Bronchial epithelial cell (primary cell): Measurements from ENCODE around the gene MARS2. TPM values are rescaled to one million over a fixed set of nuclear protein-coding genes. Genes with fewer than 3 reads are reported as not detected.
"Not testable (repeated sequence)": the region's sequence is repeated elsewhere in the genome, so short reads cannot be mapped to it uniquely, and the experiment has no call there.

Source experiments
- DNase-seq: peaks from one replicate; pipeline ENCODE4 v3.0.0-alpha.2; 2010; ENCODE audit warnings: low read depth
- FAIRE-seq: peaks from 2 replicates; lab custom pipeline; 2011; peaks lifted over from hg19 to GRCh38; lab: Jason Lieb, UNC
- H3K27me3 ChIP-seq: 2 replicates; pipeline ENCODE4 v1.5.1; 2011; ENCODE audit warnings: low read length; ENCODE audit not compliant: control insufficient read depth, insufficient read depth
- H3K36me3 ChIP-seq: 2 replicates; pipeline ENCODE4 v1.5.1; 2011; ENCODE audit warnings: low read length; ENCODE audit not compliant: control insufficient read depth, insufficient read depth
- H3K4me3 ChIP-seq: 2 replicates; pipeline ENCODE4 v1.5.1; 2011; ENCODE audit warnings: mild to moderate bottlenecking, low read depth, low read length, control low read depth
- CTCF ChIP-seq: IDR thresholded peaks from 2 replicates; pipeline ENCODE4 v1.5.1; 2011; ENCODE audit warnings: mild to moderate bottlenecking, moderate library complexity, low read length, control low read depth, inconsistent platforms; ENCODE audit not compliant: insufficient read depth, severe bottlenecking
- total RNA-seq: library from RNA; depleted of rRNA; stranded (reverse); fragments of >200 nt; gene quantifications from 2 replicates; pipeline ENCODE4 v1.2.1, GENCODE V29; 2014

The MARS2 gene
- total RNA-seq, 1 donor from 2014 or later, result 6.6 TPM

GRCh38 chr2:197727011-197727410 is 21.8 kb downstream of the MARS2 start:
- Histone ChIP-seq H3K4me3 (no peak overlapping the region), H3K27me3 (no peaks in the 10 kb centered on the region), H3K36me3 (no peaks in the 10 kb centered on the region)
- DNase-seq, result no peak
- FAIRE-seq, result no peak
- TF ChIP-seq CTCF, result no peak

GRCh38 chr2:197728555-197729544 is 23.7 kb downstream of the MARS2 start:
- not testable (repeated sequence) for H3K27me3 ChIP-seq, FAIRE-seq, DNase-seq, H3K4me3 ChIP-seq, H3K36me3 ChIP-seq

GRCh38 chr2:197740200-197740599 is 35.0 kb downstream of the MARS2 start:
- TF ChIP-seq CTCF, result no peak
- Histone ChIP-seq H3K4me3 (no peak overlapping the region), H3K27me3 (no peaks in the 10 kb centered on the region), H3K36me3 (no peaks in the 10 kb centered on the region)
- DNase-seq (no peak), FAIRE-seq (no peak)

Other genes with a start within 250 kb of the MARS2 start
- gene HSPD1, start 205.5 kb upstream of the MARS2 start, total RNA-seq, result 391 and 438 TPM in 2 replicates
- gene HSPE1, start 205.0 kb upstream of the MARS2 start, total RNA-seq, result 76.7 and 83.7 TPM in 2 replicates
- gene MOB4, start 189.3 kb upstream of the MARS2 start, total RNA-seq, result 15.0 and 22.1 TPM in 2 replicates
- under 0.01 and 0.13 TPM in 2 replicates for gene RFTN2, start 29.8 kb upstream of the MARS2 start, total RNA-seq
- gene BOLL, start 80.0 kb downstream of the MARS2 start, total RNA-seq, result not detected in 2 replicates
- under 0.01 TPM in 1 of 2 replicates, not detected in the other for gene PLCL1, start 99.2 kb downstream of the MARS2 start, total RNA-seq